Tibial artery (tissue), 4 donors: Measurements from ENCODE around the gene WDR27.

ENCODE experiments used
- DNase-seq, 2 donors: peaks; one replicate each; pipeline ENCODE4 v3.0.0-alpha.2; 2019
- H3K27ac ChIP-seq, 2 donors: fragments of 200-600 bp; sonication (generic) in 1 of 2; 1 replicate in 1 of 2; 2 replicates in 1 of 2; pipeline ENCODE4 v1.5.1; 2018 to 2019; ENCODE audit warnings: mild to moderate bottlenecking in 1 of 2
- H3K27me3 ChIP-seq, 2 donors: fragments of 200-600 bp; sonication (generic) in 1 of 2; one replicate each; pipeline versions ENCODE4 v1.5.1 to v1.6.0; 2016 to 2019
- H3K36me3 ChIP-seq, 3 donors: fragments of 200-600 bp; sonication (generic) in 2 of 3; one replicate each; pipeline ENCODE4 v1.5.1; 2016 to 2019; ENCODE audit warnings: mild to moderate bottlenecking in 2 of 3
- H3K4me1 ChIP-seq, 4 donors: fragments of 200-600 bp; sonication (generic) in 2 of 4; 1 replicate in 3 of 4; 2 replicates in 1 of 4; pipeline ENCODE4 v1.5.1; 2016 to 2019
- H3K4me3 ChIP-seq, 2 donors: fragments of 200-600 bp; sonication (generic) in 1 of 2; 1 replicate in 1 of 2; 2 replicates in 1 of 2; pipeline ENCODE4 v1.5.1; 2018 to 2019; ENCODE audit warnings: mild to moderate bottlenecking in 2 of 2
- H3K9me3 ChIP-seq, 3 donors: fragments of 200-600 bp; sonication (generic) in 1 of 3; one replicate each; pipeline ENCODE4 v1.5.1; 2016 to 2019
- intact Hi-C: fragments of 100-400 bp; cut with DNase I; formaldehyde crosslinking; loops from one replicate; pipeline ENCODE4 v1.15.0; 2023; ENCODE audit warnings: low total_unique reads
- TF ChIP-seq, protein P1 (sequence below), 2 experiments: fragments of 200-600 bp in 1 of 2; fragments of 450-650 bp in 1 of 2; IDR thresholded peaks; one replicate each; pipeline ENCODE4 v1.5.1; 2017 to 2019; ENCODE audit warnings: antibody characterized with exemption in 2 of 2, mild to moderate bottlenecking in 1 of 2, moderate library complexity in 1 of 2

WDR27 gene

DNA sequence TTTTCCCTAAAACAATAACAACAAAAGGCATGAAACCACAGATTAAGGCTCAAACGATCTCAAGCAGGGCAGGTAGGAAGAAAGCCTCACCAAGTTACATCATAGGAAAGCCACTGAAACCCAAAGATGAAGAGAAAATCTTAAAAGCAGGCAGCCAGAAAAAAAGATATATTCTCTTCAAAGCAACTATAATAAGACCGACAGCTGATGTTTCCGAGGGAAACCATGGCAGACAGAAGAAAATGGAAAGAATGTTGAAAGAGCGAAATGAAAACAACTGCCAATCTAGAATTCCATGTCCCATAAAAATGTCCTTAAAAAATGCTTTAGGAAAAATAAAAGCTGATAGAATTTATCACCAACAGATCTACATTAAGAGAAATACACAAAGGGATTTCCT is 286.6 kb downstream of the WDR27 start:
- H3K27ac ChIP-seq = no peak overlapping the region
- H3K4me1 ChIP-seq = no peaks in the 10 kb centered on the region
- H3K27me3 ChIP-seq = no peaks in the 10 kb centered on the region
- intact Hi-C loops = no loop called here
- TF ChIP-seq, protein P1, sequence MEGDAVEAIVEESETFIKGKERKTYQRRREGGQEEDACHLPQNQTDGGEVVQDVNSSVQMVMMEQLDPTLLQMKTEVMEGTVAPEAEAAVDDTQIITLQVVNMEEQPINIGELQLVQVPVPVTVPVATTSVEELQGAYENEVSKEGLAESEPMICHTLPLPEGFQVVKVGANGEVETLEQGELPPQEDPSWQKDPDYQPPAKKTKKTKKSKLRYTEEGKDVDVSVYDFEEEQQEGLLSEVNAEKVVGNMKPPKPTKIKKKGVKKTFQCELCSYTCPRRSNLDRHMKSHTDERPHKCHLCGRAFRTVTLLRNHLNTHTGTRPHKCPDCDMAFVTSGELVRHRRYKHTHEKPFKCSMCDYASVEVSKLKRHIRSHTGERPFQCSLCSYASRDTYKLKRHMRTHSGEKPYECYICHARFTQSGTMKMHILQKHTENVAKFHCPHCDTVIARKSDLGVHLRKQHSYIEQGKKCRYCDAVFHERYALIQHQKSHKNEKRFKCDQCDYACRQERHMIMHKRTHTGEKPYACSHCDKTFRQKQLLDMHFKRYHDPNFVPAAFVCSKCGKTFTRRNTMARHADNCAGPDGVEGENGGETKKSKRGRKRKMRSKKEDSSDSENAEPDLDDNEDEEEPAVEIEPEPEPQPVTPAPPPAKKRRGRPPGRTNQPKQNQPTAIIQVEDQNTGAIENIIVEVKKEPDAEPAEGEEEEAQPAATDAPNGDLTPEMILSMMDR (IDR thresholded peaks at IDR 0.05) = no peak
- no peaks in the 10 kb centered on the region for H3K36me3 ChIP-seq
- no peak for DNase-seq
- H3K4me3 ChIP-seq = no peak overlapping the region
- H3K9me3 ChIP-seq = peaks cover 4 to 14% (median 8%) of the 10 kb centered on the region in 3 donors

DNA sequence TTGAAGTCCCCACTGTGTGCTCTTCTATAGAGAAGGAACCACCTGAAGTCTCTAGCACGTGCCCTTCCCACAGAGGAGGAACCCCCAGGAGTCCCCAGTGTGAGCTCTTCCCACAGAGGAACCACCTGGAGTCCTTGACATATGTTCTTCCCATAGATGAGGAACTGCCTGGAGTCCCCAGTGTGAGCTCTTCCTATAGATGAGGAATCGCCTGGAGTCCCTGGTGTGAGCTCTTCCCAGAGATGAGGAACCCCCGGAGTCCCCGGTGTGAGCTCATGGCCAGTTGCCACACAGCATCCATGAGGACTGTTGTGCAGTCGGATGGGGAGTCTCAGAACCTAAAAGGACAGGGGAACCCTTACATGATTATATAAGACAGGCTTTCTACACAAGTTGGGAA is 290.1 kb downstream of the WDR27 start:
- TF ChIP-seq, protein P1 (IDR thresholded peaks at IDR 0.05) = no peak
- peaks cover 4 to 14% (median 8%) of the 10 kb centered on the region in 3 donors for H3K9me3 ChIP-seq
- peaks cover 0 to 8% (median 0%) of the 10 kb centered on the region in 4 donors for H3K4me1 ChIP-seq
- no peaks in the 10 kb centered on the region for H3K27me3 ChIP-seq
- DNase-seq = no peak
- intact Hi-C loops = no loop called here
- no peak overlapping the region for H3K4me3 ChIP-seq
- no peak overlapping the region for H3K27ac ChIP-seq
- no peaks in the 10 kb centered on the region for H3K36me3 ChIP-seq

DNA sequence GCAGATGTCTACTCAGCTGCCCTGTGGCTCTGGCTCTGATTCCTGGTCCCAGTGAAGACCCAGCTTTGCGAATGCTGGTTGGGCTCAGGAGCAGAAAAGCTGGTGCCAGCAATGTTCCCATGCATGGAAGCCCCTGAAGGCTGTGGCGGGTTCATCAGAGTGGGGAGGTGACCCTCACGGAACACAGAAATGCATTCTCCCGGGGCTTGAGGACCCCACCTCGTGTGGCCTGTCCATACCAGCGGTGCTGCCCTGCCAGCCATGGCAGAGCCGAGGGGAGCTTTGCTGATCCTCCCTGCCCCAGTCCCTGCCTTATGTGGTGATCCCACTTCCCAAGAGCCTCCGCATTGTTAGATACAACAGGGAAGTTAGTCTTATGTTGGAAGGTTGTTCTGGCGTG is 290.5 kb downstream of the WDR27 start:
- Histone ChIP-seq H3K27ac (no peak overlapping the region), H3K4me1 (peaks cover 0 to 12% (median 0%) of the 10 kb centered on the region in 4 donors), H3K4me3 (no peak overlapping the region), H3K36me3 (no peaks in the 10 kb centered on the region), H3K27me3 (no peaks in the 10 kb centered on the region), H3K9me3 (peaks cover 4 to 14% (median 8%) of the 10 kb centered on the region in 3 donors)
- intact Hi-C loops = no loop called here
- DNase-seq = no peak
- TF ChIP-seq, protein P1 (IDR thresholded peaks at IDR 0.05) = no peak

DNA sequence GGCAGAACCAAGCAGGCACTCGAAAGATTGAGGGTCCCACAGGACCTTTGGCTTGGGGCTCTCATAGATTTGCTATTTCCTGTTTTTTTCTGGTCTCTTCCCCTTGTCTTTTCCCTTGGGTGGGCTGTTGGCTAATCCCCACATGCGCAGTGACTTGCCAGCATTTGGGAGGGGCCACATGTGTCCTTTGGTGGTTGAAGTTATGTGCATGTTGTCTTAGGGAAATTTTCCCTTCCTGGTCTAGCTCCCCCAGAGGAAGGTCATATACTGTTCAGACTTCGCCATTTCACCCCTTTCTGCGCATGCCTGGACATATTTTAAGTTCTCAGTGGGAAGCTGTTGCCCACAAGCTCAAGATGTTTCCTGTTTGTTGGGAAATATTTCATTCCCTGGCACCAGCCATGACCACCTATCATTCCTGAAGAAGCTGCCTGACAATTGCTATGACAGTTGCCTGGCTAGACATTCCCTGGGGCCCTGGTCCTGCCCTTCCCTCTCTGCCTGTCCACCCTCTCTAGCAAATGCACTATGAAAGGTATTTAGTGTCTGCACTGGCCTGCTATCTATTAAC is 292.0 kb downstream of the WDR27 start:
- DNase-seq = no peak
- Histone ChIP-seq H3K27me3 (no peaks in the 10 kb centered on the region), H3K27ac (no peak overlapping the region), H3K36me3 (no peaks in the 10 kb centered on the region), H3K4me1 (peaks cover 0 to 12% (median 0%) of the 10 kb centered on the region in 4 donors), H3K4me3 (no peak overlapping the region), H3K9me3 (peaks cover 4 to 6% (median 6%) of the 10 kb centered on the region in 3 donors)
- intact Hi-C loops = no loop called here
- TF ChIP-seq, protein P1 (IDR thresholded peaks at IDR 0.05) = no peak

DNA sequence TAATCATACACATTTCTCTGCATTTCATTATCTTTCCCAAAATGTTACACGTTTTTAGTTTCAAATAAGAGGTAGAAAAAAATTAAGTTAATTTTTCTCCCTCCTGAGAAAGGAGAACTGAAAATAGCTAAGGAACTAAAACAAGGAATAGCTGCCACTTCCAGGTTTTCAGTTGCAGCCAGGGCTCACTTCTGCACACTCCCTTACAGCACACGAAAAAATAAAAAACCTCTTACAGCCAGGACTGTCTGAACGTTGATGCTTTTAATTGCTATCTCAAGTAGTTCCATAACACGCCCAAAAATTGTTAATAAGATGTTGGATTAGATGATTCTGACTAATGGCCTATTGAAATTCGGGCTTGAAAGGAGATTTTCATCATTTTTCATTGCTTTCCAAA is 294.5 kb downstream of the WDR27 start:
- intact Hi-C loops = no loop called here
- no peaks in the 10 kb centered on the region for H3K9me3 ChIP-seq
- TF ChIP-seq, protein P1 (IDR thresholded peaks at IDR 0.05) = no peak
- no peak for DNase-seq
- H3K27me3 ChIP-seq = no peaks in the 10 kb centered on the region
- H3K4me3 ChIP-seq = peak overlapping the region in 1 of 2 donors; percentile 14
- H3K4me1 ChIP-seq = peaks cover 0 to 12% (median 0%) of the 10 kb centered on the region in 4 donors
- no peaks in the 10 kb centered on the region for H3K36me3 ChIP-seq
- peak overlapping the region; percentile 42 to 45 for H3K27ac ChIP-seq
